GM12872 (cell line): ENCODE results near the gene OGFOD2.

ENCODE experiments used
- CTCF ChIP-seq: IDR thresholded peaks from 3 replicates; pipeline ENCODE4 v1.5.1; 2011; ENCODE audit warnings: low read depth, mild to moderate bottlenecking, low read length, moderate library complexity; ENCODE audit not compliant: insufficient read depth

The OGFOD2 gene

GRCh38 chr12:123006977-123007376, 31.9 kb downstream of the OGFOD2 start:
- no peak for TF ChIP-seq CTCF

- TF ChIP-seq CTCF, result no peak
Measured at GRCh38 chr12:123010110-123010509, 35.1 kb downstream of the OGFOD2 start.

GRCh38 chr12:123010681-123011080, 35.6 kb downstream of the OGFOD2 start:
- TF ChIP-seq CTCF, result no peak

DNA sequence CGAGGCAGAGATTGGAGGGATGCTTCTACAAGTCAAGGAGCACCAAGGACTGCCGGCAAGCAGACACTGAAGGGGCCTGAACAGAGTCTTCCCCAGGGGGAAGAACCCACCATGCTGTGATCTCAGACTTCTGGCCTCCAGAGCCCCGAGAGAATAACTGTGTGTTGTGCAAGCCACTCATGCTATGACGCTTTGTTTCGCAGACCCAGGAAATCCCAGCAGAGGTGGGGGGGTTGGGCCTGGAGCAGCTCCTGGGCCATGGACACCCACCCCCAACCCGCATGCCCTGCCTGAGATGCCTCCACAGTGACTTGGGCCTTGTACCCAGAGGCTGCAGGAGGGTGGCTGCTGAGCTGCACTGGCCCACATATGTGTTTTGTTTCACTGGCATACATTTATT, 36.7 kb downstream of the OGFOD2 start:
- TF ChIP-seq CTCF, result no peak

DNA sequence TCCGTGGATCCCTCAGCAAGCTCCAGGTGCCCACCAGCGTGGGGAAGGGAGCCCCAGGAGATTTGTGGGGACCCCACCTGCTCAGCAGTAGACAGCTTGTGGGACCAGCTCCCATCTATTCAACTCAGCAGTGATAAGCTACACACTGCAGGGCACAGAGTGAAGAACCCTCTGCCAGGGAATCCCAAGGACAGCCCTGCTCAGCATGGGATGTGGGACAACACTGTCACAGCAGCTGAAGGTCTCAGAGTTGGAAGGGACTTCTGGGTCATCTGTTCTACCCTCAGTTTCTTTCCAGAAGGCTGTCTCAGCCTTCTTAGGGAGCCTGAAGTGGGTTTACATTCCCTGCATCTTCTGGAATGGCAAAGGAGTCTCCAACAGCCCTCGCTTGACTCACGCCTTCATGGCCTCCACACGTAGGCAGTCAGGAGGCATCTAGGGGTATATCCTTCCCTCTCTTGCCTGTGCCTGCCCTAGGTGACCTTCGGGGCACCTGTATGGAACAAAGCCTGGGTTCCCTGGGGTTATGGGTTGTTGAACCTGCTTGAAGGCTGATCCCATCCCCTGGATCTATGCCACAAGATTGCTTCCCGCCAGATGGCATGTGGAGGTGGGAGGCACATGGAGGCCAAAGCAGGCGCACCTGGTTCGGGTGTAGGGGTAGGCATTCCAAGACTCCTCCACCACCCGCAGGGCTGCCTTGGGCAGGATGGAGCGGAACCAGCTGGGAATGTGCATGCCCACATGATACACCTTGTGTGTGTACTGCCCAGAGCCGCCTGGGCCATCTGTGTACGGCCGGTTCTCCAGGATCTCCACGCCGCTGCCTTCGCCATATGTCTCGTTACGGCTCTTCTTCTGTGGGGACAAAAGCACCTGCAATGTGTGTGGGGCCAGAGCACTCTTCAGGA, 38.4 kb downstream of the OGFOD2 start:
- TF ChIP-seq CTCF, result no peak

DNA sequence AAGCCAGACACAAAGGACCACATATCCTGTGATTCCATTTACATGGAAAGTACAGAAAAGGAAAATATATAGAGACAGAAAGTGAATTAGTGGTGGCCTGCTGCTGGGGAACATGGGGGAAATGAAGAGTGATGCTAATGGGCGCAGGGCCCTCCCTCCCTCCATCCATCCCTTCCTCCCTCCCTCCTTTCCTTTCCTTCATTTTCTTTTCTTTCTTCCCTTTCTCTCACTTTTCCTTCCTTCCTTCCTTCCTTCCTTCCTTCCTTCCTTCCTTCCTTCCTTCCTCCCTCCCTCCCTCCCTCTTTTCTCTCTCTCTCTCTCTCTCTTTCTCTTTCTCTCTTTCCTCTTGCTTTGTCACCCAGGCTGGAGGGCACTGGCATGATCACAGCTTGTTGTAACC, 42.7 kb downstream of the OGFOD2 start:
- TF ChIP-seq CTCF, result no peak

GRCh38 chr12:123019841-123020138, 44.7 kb downstream of the OGFOD2 start:
- TF ChIP-seq CTCF, result no peak
